Measurements from ENCODE around the gene HSD17B2.
"Not testable (repeated sequence)": the region's sequence is repeated elsewhere in the genome, so short reads cannot be mapped to it uniquely, and the experiment has no call there.

The HSD17B2 gene

DNA sequence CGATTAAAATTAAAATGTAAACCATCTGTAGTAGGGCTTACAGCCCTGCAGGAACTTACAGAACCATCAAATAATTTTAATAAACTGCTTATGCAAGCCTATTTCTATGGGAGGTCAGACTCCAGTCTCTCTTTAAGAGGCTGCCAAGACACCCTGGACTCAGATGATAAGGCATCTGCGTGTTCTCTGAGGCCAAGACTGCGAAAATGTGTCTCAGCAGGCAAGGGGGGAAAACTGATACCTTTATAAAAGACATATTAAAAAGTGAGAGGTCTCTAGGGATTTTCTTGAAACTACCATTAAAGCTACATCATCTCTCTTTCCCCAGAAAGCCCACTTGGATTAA, 102.7 kb downstream of the HSD17B2 start:
- DNase-seq: no peak

DNA sequence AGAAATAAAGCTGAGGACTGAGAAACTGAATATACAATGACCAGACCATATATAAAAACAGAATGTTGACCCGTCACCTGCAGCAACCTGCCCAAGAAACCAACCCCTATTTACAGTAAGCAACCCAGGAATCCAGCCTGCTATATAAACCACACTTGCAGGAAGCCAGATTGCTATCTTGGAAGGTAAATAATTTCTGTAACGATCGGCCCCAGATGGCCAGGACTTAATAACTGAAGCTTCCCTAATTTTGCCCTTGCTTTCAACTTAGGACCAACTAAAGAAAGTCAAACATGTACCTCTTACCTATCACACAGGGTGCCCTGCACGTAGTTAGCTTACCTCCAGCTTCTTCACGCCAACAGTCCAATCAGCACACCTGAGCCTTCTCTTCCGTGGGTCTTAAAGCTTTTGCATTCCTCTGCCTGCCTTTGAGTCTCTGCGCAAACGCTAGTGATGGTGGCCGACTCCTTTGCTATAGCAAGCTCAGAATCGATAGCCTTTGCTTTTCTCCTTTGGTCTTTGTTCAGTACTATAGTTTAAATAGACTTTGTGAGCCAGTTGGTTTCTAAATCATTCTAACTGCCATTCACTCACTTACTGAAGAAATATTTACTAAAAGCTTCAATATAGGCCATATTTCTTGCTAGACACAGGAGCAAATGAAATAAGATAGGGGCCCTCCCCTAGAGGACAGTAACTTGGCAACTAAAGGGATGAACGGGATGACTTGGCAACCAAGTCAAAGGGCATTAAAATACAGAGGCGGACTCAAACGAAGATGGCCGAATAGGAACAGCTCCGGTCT, 103.6 kb downstream of the HSD17B2 start:
- no peak for DNase-seq

DNA sequence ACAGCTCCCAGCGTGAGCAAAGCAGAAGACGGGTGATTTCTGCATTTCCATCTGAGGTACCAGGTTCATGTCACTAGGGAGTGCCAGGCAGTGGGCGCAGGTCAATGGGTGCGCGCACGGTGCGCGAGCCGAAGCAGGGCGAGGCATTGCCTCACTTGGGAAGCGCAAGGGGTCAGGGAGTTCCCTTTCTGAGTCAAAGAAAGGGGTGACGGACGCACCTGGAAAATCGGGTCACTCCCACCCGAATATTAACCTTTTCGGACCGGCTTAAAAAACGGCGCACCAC, 104.2 kb downstream of the HSD17B2 start:
- DNase-seq: not testable (repeated sequence)

DNA sequence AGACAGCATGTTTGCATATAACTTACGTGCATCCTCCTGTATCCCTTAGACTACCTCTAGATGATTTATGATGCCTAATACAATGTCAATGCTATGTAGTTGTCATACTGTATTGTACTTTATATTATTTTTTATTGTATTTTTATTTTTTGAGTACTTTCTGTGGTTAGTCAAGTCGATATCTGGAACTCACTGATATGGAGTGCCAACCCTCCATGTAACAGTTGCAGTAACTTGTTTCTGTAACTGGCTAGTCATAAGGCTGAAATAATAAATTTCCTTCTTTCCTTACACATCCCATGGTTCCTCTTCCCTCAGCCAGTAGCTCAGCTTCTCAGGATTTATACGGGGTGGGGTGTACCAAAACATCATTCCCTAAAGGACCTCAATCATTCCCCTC, 111.5 kb downstream of the HSD17B2 start:
- DNase-seq: no peak

DNA sequence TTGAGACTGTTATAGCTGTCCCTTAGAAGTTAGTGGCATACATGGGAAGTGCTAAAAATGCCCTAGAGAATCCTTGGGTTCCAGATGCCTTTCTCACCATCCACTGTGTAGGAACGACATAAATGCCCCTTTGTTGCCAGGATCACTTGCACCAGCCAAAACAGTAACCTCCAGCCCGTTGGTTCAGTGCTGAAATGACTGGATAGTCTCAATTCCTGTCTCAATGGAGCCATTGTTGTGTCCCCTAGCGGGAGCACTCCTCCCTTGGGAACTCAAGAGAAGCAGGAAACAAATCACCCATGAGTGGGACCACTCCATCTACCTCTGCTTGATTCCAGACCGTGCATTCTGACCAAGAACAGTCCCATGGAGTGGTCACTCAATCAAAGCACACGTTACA, 111.9 kb downstream of the HSD17B2 start:
- no peak for DNase-seq

DNA sequence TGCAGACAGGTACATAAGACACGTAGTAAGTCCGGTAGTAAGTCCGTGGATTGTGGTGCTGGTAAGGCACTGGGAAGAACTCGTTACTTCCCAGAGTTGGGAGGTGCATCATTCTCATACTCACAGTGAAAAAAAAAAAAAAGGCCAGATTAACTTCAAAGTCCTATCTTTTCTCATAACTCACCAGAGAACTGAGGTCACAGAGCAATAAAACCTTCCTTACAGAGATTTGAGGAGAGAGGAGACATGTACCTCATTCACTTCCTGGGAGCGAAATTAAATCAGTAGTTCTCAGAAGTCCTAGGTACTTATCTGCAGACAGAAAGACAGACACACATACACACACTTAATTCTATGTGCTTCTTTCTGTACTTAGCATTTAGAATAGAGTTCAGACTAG, 112.5 kb downstream of the HSD17B2 start:
- no peak for DNase-seq

Data from stimulated activated CD4-positive, alpha-beta T cell treated with anti-CD3 and anti-CD28 coated beads, Interleukin-4, amount 100 ng/mL, for 24 hours (primary cell).